Activated CD8-positive, alpha-beta T cell treated with anti-CD3 and anti-CD28 coated beads for 36 hours (primary cell): ENCODE results near the gene NAPA. TPM values are rescaled to one million over a fixed set of nuclear protein-coding genes. Genes with fewer than 3 reads are reported as not detected.

Source experiments
- ATAC-seq: fragments of 200-7000 bp; cut with Tn5 transposase; one replicate; pipeline ENCODE4 v1.10.0; 2021; ENCODE audit warnings: mild to moderate bottlenecking, moderate library complexity
- CTCF ChIA-PET: fragments of 350-600 bp; sonication (Branson Sonifier 250); formaldehyde crosslinking; loops from one replicate; lab custom pipeline; 2021; ENCODE audit warnings: antibody characterized with exemption; lab: Charles Lee
- POLR2A ChIA-PET: fragments of 350-600 bp; sonication (Branson Sonifier 250); formaldehyde crosslinking; loops from one replicate; lab custom pipeline; 2021; ENCODE audit warnings: antibody characterized with exemption; lab: Charles Lee
- DNase-seq: peaks from one replicate; pipeline ENCODE4 v3.0.0-alpha.2; 2020
- H3K27ac Mint-ChIP-seq: one replicate; pipeline ENCODE4 v1.8.0; 2021; ENCODE audit warnings: mild to moderate bottlenecking, mixed read lengths
- H3K27me3 Mint-ChIP-seq: one replicate; pipeline ENCODE4 v1.8.0; 2021; ENCODE audit warnings: mixed read lengths
- H3K36me3 Mint-ChIP-seq: one replicate; pipeline ENCODE4 v1.8.0; 2021; ENCODE audit warnings: low read depth, mixed read lengths
- H3K4me1 Mint-ChIP-seq: one replicate; pipeline ENCODE4 v1.8.0; 2021; ENCODE audit warnings: low read depth, mixed read lengths
- H3K4me3 Mint-ChIP-seq: one replicate; pipeline ENCODE4 v1.8.0; 2021; ENCODE audit warnings: mild to moderate bottlenecking, moderate library complexity, mixed read lengths
- H3K9me3 Mint-ChIP-seq: one replicate; pipeline ENCODE4 v1.8.0; 2021; ENCODE audit warnings: mixed read lengths
- CTCF ChIP-seq: fragments of 200-600 bp; IDR thresholded peaks from one replicate; pipeline ENCODE4 v1.8.0; 2022; ENCODE audit warnings: antibody characterized with exemption, mild to moderate bottlenecking
- intact Hi-C: fragments of 100-400 bp; cut with micrococcal nuclease; formaldehyde crosslinking; loops from one replicate; pipeline ENCODE4 v1.10.0; 2022
- total RNA-seq, 2 experiments: library from RNA; stranded (reverse); gene quantifications; one replicate each; pipeline ENCODE4 v1.2.3, GENCODE V29; 2021

NAPA gene
- total RNA-seq, 2 experiments from 2014 or later, result 43.9 to 47.2 TPM

GRCh38 chr19:47521473-47522180 is 6.8 kb upstream of the NAPA start:
- intact Hi-C loops, result no loop called here
- DNase-seq (no peak), ATAC-seq (peak; percentile 7)
- POLR2A ChIA-PET, result interaction anchor here (0.9 to 3.6 kb wide), 4 partner anchors 15 to 79 kb away, joined by 3 to 11 read pairs (median 4); partner anchors contain the start of gene KPTN
- Mint-ChIP-seq H3K36me3 (no peaks in the 10 kb centered on the region), H3K9me3 (no peaks in the 10 kb centered on the region), H3K4me1 (peaks cover 36% of the 10 kb centered on the region), H3K27ac (no peak overlapping the region), H3K27me3 (peaks cover 7% of the 10 kb centered on the region), H3K4me3 (no peak overlapping the region)
- TF ChIP-seq CTCF, result no peak
- CTCF ChIA-PET, result interaction anchor here (0.9 to 1.4 kb wide), 2 partner anchors 85 to 191 kb away, joined by 3 to 4 read pairs; no protein-coding TSS in a partner anchor

GRCh38 chr19:47520839-47521238 is 6.0 kb upstream of the NAPA start:
- Mint-ChIP-seq H3K4me3 (no peak overlapping the region), H3K4me1 (peaks cover 44% of the 10 kb centered on the region), H3K27ac (no peak overlapping the region), H3K27me3 (peaks cover 7% of the 10 kb centered on the region), H3K36me3 (no peaks in the 10 kb centered on the region), H3K9me3 (no peaks in the 10 kb centered on the region)
- no peak for ATAC-seq
- intact Hi-C loops, result no loop called here
- CTCF ChIA-PET, result interaction anchor here (1.0 to 1.4 kb wide), 2 partner anchors 13 to 84 kb away, joined by 3 read pairs; no protein-coding TSS in a partner anchor
- DNase-seq, result no peak
- POLR2A ChIA-PET, result interaction anchor here (3.6 kb wide), 1 partner anchor 80 kb away, joined by 11 read pairs; no protein-coding TSS in a partner anchor
- TF ChIP-seq CTCF, result no peak

DNA sequence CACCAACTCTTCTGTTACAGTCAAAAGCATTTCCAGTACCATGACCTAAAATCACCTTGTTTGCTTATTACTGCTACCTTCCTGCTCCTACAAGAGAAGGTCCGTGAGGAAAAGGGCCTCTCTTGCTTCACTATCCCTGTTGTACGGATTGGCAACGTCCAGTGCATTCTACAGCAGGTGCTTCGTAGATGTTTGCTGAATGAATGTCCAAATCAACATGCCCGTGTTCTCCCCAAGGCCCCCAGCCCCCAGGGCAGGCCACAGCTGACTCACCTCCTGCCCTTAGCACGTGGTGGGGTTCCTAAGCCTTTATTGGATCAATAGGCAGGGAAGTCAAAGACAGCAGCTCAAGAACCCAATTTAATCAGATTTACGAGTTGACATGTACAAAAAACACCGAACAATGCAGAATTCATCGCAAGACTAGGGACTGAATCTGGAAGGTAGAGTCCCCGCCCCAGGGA is 5.5 kb upstream of the NAPA start:
- Mint-ChIP-seq H3K4me3 (no peak overlapping the region), H3K27ac (no peak overlapping the region)

GRCh38 chr19:47518854-47519253 is 4.0 kb upstream of the NAPA start:
- Mint-ChIP-seq H3K36me3 (peaks cover 3% of the 10 kb centered on the region), H3K4me1 (peaks cover 57% of the 10 kb centered on the region), H3K27me3 (peaks cover 7% of the 10 kb centered on the region), H3K9me3 (no peaks in the 10 kb centered on the region), H3K4me3 (no peak overlapping the region), H3K27ac (peak overlapping the region; percentile 42)
- no peak for TF ChIP-seq CTCF
- DNase-seq (no peak), ATAC-seq (no peak)
- POLR2A ChIA-PET, result interaction anchor here (0.6 to 3.6 kb wide), 3 partner anchors 8 to 82 kb away, joined by 3 to 11 read pairs (median 5); no protein-coding TSS in a partner anchor
- intact Hi-C loops, result loop anchor here (5.0 to 10.0 kb wide), 2 partner anchors 83 to 84 kb away; no protein-coding TSS in a partner anchor
- CTCF ChIA-PET, result interaction anchor here (1.1 to 1.4 kb wide), 5 partner anchors 15 to 181 kb away, joined by 3 to 6 read pairs (median 4); partner anchors contain the start of gene KPTN

More for the DNA sequence above, 5.5 kb upstream of the NAPA start:
- H3K27me3 Mint-ChIP-seq, result peaks cover 7% of the 10 kb centered on the region
- DNase-seq, result no peak
- no peaks in the 10 kb centered on the region for H3K36me3 Mint-ChIP-seq
- peaks cover 49% of the 10 kb centered on the region for H3K4me1 Mint-ChIP-seq
- intact Hi-C loops, result no loop called here
- no peak for TF ChIP-seq CTCF
- ChIA-PET POLR2A (interaction anchor here (3.6 kb wide), 1 partner anchor 81 kb away, joined by 11 read pairs; no protein-coding TSS in a partner anchor), CTCF (interaction anchor here (1.0 to 1.4 kb wide), 3 partner anchors 13 to 236 kb away, joined by 3 to 4 read pairs (median 3); no protein-coding TSS in a partner anchor)
- H3K9me3 Mint-ChIP-seq, result no peaks in the 10 kb centered on the region
- ATAC-seq, result no peak
